K562 (cell line): ENCODE results near the gene EVL. TPM values are rescaled to one million over a fixed set of nuclear protein-coding genes. Genes with fewer than 3 reads are reported as not detected.
A peak's percentile ranks its signal among the peaks of the same experiment; 100 is the strongest.

ENCODE experiments used
- DNMT1 ChIP-seq: fragments of 450-650 bp; IDR thresholded peaks from 2 replicates; pipeline ENCODE4 v1.6.1; 2016; ENCODE audit warnings: antibody characterized with exemption, mild to moderate bottlenecking
- ETV5 ChIP-seq: sonication (generic); formaldehyde crosslinking; IDR thresholded peaks from 2 replicates; pipeline ENCODE4 v1.4.0; 2020; ENCODE audit warnings: low read depth, mild to moderate bottlenecking, missing genetic modification reagents
- L3MBTL2 ChIP-seq: fragments of 450-650 bp; IDR thresholded peaks from 2 replicates; pipeline ENCODE4 v1.6.1; 2016; ENCODE audit warnings: mild to moderate bottlenecking, moderate library complexity
- NELFE ChIP-seq: IDR thresholded peaks from 2 replicates; pipeline ENCODE4 v1.6.1; 2011; ENCODE audit warnings: mild to moderate bottlenecking; ENCODE audit not compliant: insufficient read depth, insufficient read length
- SIN3B ChIP-seq: fragments of 450-650 bp; IDR thresholded peaks from 2 replicates; pipeline ENCODE4 v1.6.1; 2017; ENCODE audit warnings: low read depth, mild to moderate bottlenecking, moderate library complexity
- SRSF1 ChIP-seq: fragments of 200-400 bp; formaldehyde crosslinking; IDR thresholded peaks from 2 replicates; pipeline ENCODE4 v1.6.1; 2017; ENCODE audit warnings: mild to moderate bottlenecking, low read depth, low read length, moderate library complexity
- SUPT5H ChIP-seq: fragments of 450-650 bp; IDR thresholded peaks from 2 replicates; pipeline ENCODE4 v1.6.1; 2016
- TAF1 ChIP-seq: IDR thresholded peaks from 2 replicates; pipeline ENCODE4 v1.6.1; 2011; ENCODE audit warnings: mild to moderate bottlenecking, low read length, moderate library complexity; ENCODE audit not compliant: insufficient read depth, control insufficient read depth, severe bottlenecking; ENCODE audit errors: extremely low read depth
- TBL1XR1 ChIP-seq, 2 experiments: IDR thresholded peaks; 2 replicates each; pipeline ENCODE4 v1.6.1; 2012; ENCODE audit warnings: improper control_type of control experiment in 2 of 2, low read length in 2 of 2, mild to moderate bottlenecking in 1 of 2
- polyA plus RNA-seq, 8 experiments: library from polyadenylated mRNA; depleted of rRNA in 4 of 8; stranded (reverse) in 5 of 8; unstranded in 3 of 8; fragments of >200 nt; fragmentation: Nextera tagmentation in 2 of 8; fragmentation: Illumina TruSeq in 1 of 8; extraction: Ambion mirVana in 2 of 8; extraction: Trizol in 1 of 8; gene quantifications; 2 replicates each; pipeline versions ENCODE4 v1.2.1 to v1.2.3, GENCODE V29; 2011 to 2014; ENCODE audit warnings: inconsistent platforms in 1 of 8, missing spikeins in 1 of 8
- total RNA-seq, 7 experiments: library from RNA; depleted of rRNA in 6 of 7; stranded (reverse); fragments of >200 nt in 6 of 7; fragmentation: Illumina TruSeq in 2 of 7; extraction: Trizol in 2 of 7; gene quantifications; 2 replicates each; pipeline versions ENCODE4 v1.2.1 to v1.2.3, GENCODE V29; 2011 to 2021; ENCODE audit warnings: low replicate concordance in 1 of 7
- TF ChIP-seq, protein P1 (sequence below), 2 experiments: fragments of 450-650 bp; formaldehyde crosslinking in 1 of 2; IDR thresholded peaks; 2 replicates each; pipeline versions ENCODE4 v1.4.0 to v1.6.1; 2014 to 2020; ENCODE audit warnings: mild to moderate bottlenecking in 2 of 2, borderline replicate concordance in 1 of 2, low read depth in 1 of 2
- TF ChIP-seq, protein P2 (sequence below): fragments of 450-650 bp; IDR thresholded peaks from 2 replicates; pipeline ENCODE4 v1.6.1; 2016; ENCODE audit warnings: low read depth

EVL gene
- total and polyA plus RNA-seq, 9 of the 15 experiments (the other 6 are each of a cell fraction or from before 2014, with no cell fraction given), result 2.9 to 43.4 (median 23.9) TPM

DNA sequence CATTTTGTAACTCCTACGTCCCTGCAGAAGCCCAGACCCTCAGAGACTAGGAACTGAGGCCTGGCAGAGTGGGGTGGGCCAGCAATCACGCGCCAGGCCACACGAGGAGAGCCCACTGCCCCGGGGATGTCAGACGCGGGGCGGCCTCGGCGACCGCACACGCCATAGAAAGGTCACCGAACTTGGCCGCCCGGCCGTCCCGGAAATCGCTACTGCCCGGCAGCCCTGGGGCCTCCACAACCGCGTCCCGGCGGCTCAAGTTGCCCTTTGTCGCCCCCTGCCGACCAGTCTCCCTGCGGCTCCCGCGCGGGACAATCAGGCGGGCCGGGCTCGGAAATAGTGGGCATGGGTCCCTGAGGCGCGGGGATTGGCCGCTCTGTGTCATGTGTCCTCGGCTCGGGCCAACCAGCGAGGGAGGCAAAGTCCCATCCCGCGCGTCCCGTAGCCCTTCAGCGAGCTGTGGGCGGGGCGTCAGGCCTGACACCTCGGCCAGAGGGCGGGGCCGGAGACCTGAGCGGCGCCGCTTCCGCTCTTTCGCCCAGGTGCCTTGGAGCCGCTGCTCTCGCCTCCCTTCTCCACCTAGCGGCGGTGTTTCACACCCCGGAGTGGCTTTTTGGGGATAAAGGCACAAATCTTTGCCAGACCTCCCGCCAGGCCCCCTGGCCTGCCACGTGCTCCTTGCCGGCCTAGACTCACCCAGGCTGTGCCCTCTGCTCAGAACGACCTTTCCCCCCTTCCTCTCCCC, 127.6 kb downstream of the EVL start (continued):
- TF ChIP-seq ETV5 (CRISPR knock-in tag) (no peak; the same call in none of the 2 replicates), DNMT1 (no peak), SUPT5H (no peak; the same call in 1 of the 2 replicates), SRSF1 (no peak), L3MBTL2 (peak; percentile 84), SIN3B (peak; percentile 24; the same call in 1 of the 2 replicates), TBL1XR1 (IDR thresholded peaks at IDR 0.05; ENCODE audit: low read length in 2 of 2) (no peak), NELFE (no peak), TAF1 (peak; percentile 19)
- TF ChIP-seq, protein P1, sequence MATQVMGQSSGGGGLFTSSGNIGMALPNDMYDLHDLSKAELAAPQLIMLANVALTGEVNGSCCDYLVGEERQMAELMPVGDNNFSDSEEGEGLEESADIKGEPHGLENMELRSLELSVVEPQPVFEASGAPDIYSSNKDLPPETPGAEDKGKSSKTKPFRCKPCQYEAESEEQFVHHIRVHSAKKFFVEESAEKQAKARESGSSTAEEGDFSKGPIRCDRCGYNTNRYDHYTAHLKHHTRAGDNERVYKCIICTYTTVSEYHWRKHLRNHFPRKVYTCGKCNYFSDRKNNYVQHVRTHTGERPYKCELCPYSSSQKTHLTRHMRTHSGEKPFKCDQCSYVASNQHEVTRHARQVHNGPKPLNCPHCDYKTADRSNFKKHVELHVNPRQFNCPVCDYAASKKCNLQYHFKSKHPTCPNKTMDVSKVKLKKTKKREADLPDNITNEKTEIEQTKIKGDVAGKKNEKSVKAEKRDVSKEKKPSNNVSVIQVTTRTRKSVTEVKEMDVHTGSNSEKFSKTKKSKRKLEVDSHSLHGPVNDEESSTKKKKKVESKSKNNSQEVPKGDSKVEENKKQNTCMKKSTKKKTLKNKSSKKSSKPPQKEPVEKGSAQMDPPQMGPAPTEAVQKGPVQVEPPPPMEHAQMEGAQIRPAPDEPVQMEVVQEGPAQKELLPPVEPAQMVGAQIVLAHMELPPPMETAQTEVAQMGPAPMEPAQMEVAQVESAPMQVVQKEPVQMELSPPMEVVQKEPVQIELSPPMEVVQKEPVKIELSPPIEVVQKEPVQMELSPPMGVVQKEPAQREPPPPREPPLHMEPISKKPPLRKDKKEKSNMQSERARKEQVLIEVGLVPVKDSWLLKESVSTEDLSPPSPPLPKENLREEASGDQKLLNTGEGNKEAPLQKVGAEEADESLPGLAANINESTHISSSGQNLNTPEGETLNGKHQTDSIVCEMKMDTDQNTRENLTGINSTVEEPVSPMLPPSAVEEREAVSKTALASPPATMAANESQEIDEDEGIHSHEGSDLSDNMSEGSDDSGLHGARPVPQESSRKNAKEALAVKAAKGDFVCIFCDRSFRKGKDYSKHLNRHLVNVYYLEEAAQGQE (IDR thresholded peaks at IDR 0.05; ENCODE audit: borderline replicate concordance), result peak; percentile 94
- TF ChIP-seq, protein P1 (CRISPR knock-in tag; IDR thresholded peaks at IDR 0.05; ENCODE audit: low read depth), result no peak
- TF ChIP-seq, protein P2, sequence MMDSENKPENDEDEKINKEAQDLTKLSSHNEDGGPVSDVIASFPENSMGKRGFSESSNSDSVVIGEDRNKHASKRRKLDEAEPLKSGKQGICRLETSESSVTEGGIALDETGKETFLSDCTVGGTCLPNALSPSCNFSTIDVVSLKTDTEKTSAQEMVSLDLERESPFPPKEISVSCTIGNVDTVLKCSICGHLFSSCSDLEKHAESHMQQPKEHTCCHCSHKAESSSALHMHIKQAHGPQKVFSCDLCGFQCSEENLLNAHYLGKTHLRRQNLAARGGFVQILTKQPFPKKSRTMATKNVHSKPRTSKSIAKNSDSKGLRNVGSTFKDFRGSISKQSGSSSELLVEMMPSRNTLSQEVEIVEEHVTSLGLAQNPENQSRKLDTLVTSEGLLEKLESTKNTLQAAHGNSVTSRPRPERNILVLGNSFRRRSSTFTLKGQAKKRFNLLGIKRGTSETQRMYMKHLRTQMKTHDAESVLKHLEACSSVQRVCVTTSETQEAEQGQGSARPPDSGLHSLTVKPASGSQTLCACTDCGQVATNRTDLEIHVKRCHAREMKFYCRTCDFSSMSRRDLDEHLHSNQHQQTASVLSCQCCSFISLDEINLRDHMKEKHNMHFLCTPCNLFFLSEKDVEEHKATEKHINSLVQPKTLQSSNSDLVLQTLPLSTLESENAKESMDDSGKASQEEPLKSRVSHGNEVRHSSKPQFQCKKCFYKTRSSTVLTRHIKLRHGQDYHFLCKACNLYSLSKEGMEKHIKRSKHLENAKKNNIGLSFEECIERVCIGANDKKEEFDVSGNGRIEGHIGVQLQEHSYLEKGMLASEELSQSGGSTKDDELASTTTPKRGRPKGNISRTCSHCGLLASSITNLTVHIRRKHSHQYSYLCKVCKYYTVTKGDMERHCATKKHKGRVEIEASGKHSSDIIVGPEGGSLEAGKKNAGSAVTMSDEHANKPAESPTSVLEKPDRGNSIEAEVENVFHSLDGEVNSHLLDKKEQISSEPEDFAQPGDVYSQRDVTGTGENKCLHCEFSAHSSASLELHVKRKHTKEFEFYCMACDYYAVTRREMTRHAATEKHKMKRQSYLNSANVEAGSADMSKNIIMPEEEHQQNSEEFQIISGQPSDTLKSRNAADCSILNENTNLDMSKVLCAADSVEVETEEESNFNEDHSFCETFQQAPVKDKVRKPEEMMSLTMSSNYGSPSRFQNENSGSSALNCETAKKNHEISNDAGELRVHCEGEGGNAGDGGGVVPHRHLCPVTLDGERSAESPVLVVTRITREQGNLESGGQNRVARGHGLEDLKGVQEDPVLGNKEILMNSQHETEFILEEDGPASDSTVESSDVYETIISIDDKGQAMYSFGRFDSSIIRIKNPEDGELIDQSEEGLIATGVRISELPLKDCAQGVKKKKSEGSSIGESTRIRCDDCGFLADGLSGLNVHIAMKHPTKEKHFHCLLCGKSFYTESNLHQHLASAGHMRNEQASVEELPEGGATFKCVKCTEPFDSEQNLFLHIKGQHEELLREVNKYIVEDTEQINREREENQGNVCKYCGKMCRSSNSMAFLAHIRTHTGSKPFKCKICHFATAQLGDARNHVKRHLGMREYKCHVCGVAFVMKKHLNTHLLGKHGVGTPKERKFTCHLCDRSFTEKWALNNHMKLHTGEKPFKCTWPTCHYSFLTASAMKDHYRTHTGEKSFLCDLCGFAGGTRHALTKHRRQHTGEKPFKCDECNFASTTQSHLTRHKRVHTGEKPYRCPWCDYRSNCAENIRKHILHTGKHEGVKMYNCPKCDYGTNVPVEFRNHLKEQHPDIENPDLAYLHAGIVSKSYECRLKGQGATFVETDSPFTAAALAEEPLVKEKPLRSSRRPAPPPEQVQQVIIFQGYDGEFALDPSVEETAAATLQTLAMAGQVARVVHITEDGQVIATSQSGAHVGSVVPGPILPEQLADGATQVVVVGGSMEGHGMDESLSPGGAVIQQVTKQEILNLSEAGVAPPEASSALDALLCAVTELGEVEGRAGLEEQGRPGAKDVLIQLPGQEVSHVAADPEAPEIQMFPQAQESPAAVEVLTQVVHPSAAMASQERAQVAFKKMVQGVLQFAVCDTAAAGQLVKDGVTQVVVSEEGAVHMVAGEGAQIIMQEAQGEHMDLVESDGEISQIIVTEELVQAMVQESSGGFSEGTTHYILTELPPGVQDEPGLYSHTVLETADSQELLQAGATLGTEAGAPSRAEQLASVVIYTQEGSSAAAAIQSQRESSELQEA, result no peak
